Activated CD4-positive, alpha-beta memory T cell treated with anti-CD3 and anti-CD28 coated beads for 36 hours (primary cell): ENCODE measurements around the gene ZBTB49. TPM values are rescaled to one million over a fixed set of nuclear protein-coding genes. Genes with fewer than 3 reads are reported as not detected.

Experiments used
- CTCF ChIA-PET: fragments of 350-600 bp; sonication (Branson Sonifier 250); formaldehyde crosslinking; loops from one replicate; lab custom pipeline; 2021; ENCODE audit warnings: antibody characterized with exemption, inconsistent platforms; lab: Charles Lee
- POLR2A ChIA-PET: fragments of 350-600 bp; sonication (Branson Sonifier 250); formaldehyde crosslinking; loops from one replicate; lab custom pipeline; 2021; ENCODE audit warnings: antibody characterized with exemption; lab: Charles Lee
- DNase-seq: peaks from one replicate; pipeline ENCODE4 v3.0.0-alpha.2; 2020
- H3K27ac Mint-ChIP-seq: one replicate; pipeline ENCODE4 v1.8.0; 2021; ENCODE audit warnings: mixed read lengths
- H3K27me3 Mint-ChIP-seq: one replicate; pipeline ENCODE4 v1.8.0; 2021; ENCODE audit warnings: mixed read lengths
- H3K36me3 Mint-ChIP-seq: one replicate; pipeline ENCODE4 v1.8.0; 2021; ENCODE audit warnings: mixed read lengths
- H3K4me1 Mint-ChIP-seq: one replicate; pipeline ENCODE4 v1.8.0; 2021; ENCODE audit warnings: low read depth, mixed read lengths
- H3K4me3 Mint-ChIP-seq: one replicate; pipeline ENCODE4 v1.8.0; 2021; ENCODE audit warnings: mild to moderate bottlenecking, mixed read lengths
- H3K9me3 Mint-ChIP-seq: one replicate; pipeline ENCODE4 v1.8.0; 2021; ENCODE audit warnings: mixed read lengths
- intact Hi-C: fragments of 100-400 bp; cut with micrococcal nuclease; formaldehyde crosslinking; loops from one replicate; pipeline ENCODE4 v1.15.1; 2023
- total RNA-seq, 2 experiments: library from RNA; stranded (reverse); gene quantifications; one replicate each; pipeline ENCODE4 v1.2.3, GENCODE V29; 2021

ZBTB49 gene
- total RNA-seq, 2 experiments from 2014 or later, result 4.3 to 4.6 TPM

DNA sequence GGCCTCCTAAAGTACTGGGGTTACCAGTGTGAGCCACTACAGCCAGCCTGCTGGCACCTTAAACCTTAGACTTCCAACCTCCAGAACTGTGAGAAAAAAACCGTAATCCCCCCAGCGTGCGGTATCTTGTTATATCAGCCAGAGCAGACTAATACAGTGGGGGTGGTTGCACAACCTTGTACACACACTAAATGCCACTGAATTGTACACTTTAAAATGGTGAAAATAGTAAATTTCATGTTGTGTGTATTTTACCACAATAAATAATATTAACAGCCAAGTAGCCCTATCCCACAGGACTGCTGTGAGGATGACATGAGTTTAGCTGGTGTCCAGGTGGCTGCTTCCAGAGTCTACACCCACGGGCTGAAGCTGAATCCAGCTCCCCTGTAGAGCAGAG lies 38.8 kb downstream of the ZBTB49 start:
- intact Hi-C loops, result no loop called here
- H3K27me3 Mint-ChIP-seq, result no peaks in the 10 kb centered on the region
- H3K36me3 Mint-ChIP-seq, result no peaks in the 10 kb centered on the region
- H3K27ac Mint-ChIP-seq, result no peak overlapping the region
- no peaks in the 10 kb centered on the region for H3K9me3 Mint-ChIP-seq
- no peak for DNase-seq
- H3K4me3 Mint-ChIP-seq, result no peak overlapping the region
- no peaks in the 10 kb centered on the region for H3K4me1 Mint-ChIP-seq
- POLR2A ChIA-PET, result no interaction called here
- CTCF ChIA-PET, result no interaction called here

DNA sequence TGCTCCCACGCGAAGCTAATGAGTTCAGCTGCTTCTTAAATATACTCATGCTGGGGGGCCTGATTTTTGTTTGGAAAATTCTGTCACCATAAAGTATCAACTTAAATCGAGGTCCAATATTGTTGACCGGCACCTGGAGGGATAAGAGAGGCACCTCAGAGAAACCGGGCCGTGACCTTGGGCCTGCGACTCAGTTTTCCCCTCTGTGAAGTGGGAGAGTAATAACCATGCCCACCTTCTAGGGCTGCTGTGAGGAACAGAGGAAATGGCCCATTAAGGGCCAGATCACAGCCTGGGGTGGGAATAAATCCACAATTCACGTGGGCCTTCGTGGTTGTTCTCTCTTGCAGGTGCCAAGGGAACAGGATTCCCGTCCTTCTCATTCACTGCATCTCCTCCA lies 39.4 kb downstream of the ZBTB49 start:
- no peak for DNase-seq
- no peaks in the 10 kb centered on the region for H3K27me3 Mint-ChIP-seq
- POLR2A ChIA-PET, result interaction anchor here (0.7 kb wide), 1 partner anchor 604 kb away, joined by 3 read pairs; no protein-coding TSS in a partner anchor
- no peak overlapping the region for H3K27ac Mint-ChIP-seq
- no peak overlapping the region for H3K4me3 Mint-ChIP-seq
- no peaks in the 10 kb centered on the region for H3K4me1 Mint-ChIP-seq
- intact Hi-C loops, result no loop called here
- no peaks in the 10 kb centered on the region for H3K9me3 Mint-ChIP-seq
- CTCF ChIA-PET, result no interaction called here
- no peaks in the 10 kb centered on the region for H3K36me3 Mint-ChIP-seq

DNA sequence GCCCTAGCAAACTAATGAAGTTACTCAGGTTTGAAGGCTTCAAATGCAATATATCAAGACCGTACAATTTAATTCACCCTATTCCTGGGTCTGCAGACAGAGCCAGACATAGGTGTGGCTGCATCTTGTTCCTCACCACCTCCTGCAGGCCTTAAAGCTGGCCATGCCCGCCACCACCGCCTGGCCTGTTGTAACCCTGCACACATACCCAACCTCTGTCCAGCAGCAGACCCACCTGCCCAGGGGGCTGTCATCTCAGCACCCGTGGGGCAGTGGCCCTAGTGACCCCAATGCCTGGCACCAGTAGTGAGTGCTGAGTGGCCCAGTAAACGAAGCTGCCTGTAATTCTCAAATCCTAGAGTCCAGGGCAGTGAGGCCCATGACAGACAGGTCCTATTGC lies 40.7 kb downstream of the ZBTB49 start:
- no peaks in the 10 kb centered on the region for H3K9me3 Mint-ChIP-seq
- H3K27ac Mint-ChIP-seq, result no peak overlapping the region
- intact Hi-C loops, result no loop called here
- no peaks in the 10 kb centered on the region for H3K36me3 Mint-ChIP-seq
- no peak overlapping the region for H3K4me3 Mint-ChIP-seq
- POLR2A ChIA-PET, result no interaction called here
- CTCF ChIA-PET, result no interaction called here
- DNase-seq, result no peak
- H3K27me3 Mint-ChIP-seq, result no peaks in the 10 kb centered on the region
- peaks cover 4% of the 10 kb centered on the region for H3K4me1 Mint-ChIP-seq

DNA sequence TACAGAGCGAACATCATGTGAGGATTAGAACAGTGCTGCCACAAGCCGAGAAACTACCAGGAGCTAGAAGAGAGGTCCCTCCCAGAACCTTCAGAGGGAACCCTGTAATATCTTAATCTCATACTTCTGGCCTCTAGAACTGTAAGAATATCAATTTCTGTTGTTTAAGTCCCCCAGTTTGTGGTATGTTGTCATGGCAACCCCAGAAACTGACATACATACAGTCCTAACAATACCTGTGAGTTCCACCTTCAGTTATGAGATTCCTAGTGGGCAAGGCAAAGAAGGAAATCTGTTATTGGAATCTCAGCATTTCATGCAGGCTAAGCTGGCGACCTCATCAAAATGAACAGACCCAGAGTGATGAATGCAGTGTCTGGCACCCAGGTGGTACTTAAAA lies 42.5 kb downstream of the ZBTB49 start:
- H3K27ac Mint-ChIP-seq, result no peak overlapping the region
- no peaks in the 10 kb centered on the region for H3K27me3 Mint-ChIP-seq
- intact Hi-C loops, result no loop called here
- no peak overlapping the region for H3K4me3 Mint-ChIP-seq
- CTCF ChIA-PET, result interaction anchor here (1.9 to 4.1 kb wide), 2 partner anchors 73 to 81 kb away, joined by 9 to 26 read pairs; no protein-coding TSS in a partner anchor
- no peak for DNase-seq
- POLR2A ChIA-PET, result no interaction called here
- peaks cover 4% of the 10 kb centered on the region for H3K4me1 Mint-ChIP-seq
- H3K9me3 Mint-ChIP-seq, result no peaks in the 10 kb centered on the region
- H3K36me3 Mint-ChIP-seq, result no peaks in the 10 kb centered on the region

DNA sequence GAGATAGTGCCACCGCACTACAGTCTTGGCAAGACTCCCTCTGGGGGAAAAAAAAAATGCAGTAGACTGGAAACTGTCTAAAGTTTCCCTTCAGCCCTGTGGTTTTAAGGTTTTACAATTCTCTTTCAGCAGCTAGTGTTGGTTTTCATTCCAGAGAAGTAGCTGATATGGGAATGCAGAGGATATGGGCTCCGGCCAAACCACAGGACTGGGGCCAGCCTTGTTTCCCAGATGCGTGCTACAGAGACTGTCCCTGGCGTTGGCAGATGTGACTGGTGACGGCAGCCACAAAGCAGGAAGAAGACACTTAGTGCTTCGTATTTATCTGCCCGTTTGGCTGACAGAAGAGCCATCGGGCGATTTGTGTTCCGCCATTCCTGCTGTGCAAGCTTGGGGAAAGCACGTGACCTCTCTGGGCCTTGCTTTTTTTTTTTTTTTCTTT lies 43.2 kb downstream of the ZBTB49 start:
- intact Hi-C loops, result no loop called here
- CTCF ChIA-PET, result interaction anchor here (0.5 to 4.1 kb wide), 3 partner anchors 74 to 82 kb away, joined by 3 to 26 read pairs (median 9); no protein-coding TSS in a partner anchor
- Mint-ChIP-seq H3K4me1 (peaks cover 4% of the 10 kb centered on the region), H3K27ac (no peak overlapping the region), H3K9me3 (no peaks in the 10 kb centered on the region), H3K27me3 (no peaks in the 10 kb centered on the region), H3K36me3 (no peaks in the 10 kb centered on the region), H3K4me3 (no peak overlapping the region)
- DNase-seq, result no peak
- POLR2A ChIA-PET, result no interaction called here

DNA sequence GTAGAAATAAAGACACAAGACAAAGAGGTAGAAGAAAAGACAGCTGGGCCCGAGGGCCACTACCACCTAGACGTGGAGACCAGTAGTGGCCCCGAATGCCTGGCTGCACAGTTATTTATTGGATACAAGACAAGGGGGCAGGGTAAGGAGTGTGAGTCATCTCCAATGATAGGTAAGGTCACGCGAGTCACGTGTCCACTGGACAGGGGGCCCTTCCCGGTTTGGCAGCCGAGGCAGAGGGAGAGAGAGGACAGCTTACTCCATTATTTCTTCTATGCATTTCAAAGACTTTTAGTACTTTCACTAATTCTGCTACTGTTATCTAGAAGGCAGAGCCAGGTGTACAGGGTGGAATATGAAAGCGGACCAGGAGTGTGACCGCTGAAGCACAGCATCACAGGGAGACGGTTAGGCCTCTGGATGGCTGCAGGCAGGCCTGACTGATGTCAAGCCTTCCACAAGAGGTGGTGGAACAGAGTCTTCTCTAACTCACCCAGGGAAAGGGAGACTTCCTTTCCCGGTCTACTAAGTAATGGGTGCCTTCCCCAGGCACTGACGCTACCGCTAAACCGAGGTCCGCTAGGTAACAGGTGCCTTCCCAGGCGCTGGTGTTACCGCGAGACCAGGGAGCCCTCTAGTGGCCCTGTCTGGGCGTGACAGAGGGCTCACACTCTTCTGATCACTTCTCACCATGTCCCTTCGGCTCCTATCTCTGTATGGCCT lies 44.9 kb downstream of the ZBTB49 start:
- intact Hi-C loops, result loop anchor here (1.0 kb wide), 3 partner anchors 75 to 87 kb away; partner anchors contain the start of gene TMEM128
- ChIA-PET POLR2A (no interaction called here), CTCF (interaction anchor here (0.9 to 4.1 kb wide), 8 partner anchors 21 to 87 kb away, joined by 3 to 26 read pairs (median 4); partner anchors contain the start of gene TMEM128)
- no peaks in the 10 kb centered on the region for H3K36me3 Mint-ChIP-seq
- H3K4me1 Mint-ChIP-seq, result peaks cover 4% of the 10 kb centered on the region
- no peak overlapping the region for H3K4me3 Mint-ChIP-seq
- no peak overlapping the region for H3K27ac Mint-ChIP-seq
- no peaks in the 10 kb centered on the region for H3K27me3 Mint-ChIP-seq
- peak; percentile 84 for DNase-seq
- no peaks in the 10 kb centered on the region for H3K9me3 Mint-ChIP-seq

DNA sequence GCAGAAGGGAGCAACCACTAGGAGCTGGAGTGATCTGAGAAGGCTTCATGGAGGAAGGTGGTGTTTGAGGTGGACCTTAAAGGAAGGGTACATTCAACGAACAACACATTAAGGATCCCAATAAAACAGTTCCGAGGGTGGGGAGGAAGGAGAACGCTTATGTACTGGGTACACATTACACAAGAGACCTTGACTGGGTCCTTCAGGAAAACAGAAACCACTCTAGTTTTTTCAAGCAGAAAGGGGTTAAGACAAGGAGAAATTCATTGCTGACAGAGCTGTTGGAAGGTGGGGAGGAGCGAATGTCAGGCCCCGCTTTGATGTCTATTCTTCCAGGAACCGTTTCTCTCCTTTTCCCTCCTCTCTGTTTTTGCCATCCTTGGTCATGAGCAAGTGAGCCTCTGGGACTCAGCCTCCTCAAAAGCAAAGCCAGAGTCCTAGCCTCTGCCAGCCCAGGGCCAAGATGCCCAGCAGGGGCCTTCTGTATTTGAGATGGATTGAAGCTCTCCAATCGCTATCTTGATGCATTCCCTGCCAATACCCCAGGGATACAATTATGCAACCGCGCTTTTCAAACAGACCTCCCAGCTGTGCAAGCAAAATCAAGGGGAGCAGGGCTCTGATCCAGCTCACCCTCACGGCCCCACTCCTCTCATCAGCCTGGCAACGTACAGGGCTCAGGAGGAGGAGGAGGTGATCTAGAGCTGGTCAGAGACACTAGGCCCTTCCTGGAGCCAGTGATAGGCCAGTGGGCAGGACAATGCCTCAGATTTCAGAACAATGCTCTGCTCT lies 48.4 kb downstream of the ZBTB49 start:
- CTCF ChIA-PET, result interaction anchor here (1.1 to 1.8 kb wide), 2 partner anchors 20 to 87 kb away, joined by 3 to 10 read pairs; no protein-coding TSS in a partner anchor

DNA sequence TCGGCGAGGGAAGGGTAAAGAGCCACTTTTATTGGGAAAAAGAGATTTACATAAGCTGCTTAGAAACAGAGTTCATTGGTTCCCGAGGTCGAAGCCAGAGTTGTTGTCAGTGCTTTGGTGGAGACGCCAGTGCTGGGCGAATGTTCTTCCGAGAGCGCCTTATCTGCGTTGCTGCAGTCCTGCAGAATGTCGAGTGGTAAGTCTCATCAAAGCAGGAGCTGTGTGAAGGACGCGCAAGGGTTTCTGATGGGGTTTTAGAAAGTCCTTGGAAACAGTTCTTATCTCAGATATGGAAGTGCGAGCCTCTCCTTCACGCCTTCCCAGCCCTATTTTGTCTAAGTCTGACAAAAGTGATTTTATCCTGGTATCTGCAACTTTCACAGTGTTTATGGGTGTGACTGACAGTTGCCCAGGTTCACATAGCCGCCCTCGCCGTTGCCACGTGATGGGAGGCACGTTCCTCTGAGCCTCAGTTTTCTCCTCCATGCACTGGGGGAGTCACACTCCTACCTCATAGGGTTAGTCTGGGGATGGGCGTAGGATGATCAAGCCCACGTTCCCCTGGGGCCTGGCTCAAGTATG lies 49.5 kb downstream of the ZBTB49 start:
- POLR2A ChIA-PET, result no interaction called here
- H3K9me3 Mint-ChIP-seq, result no peaks in the 10 kb centered on the region

More for the DNA sequence above, 48.4 kb downstream of the ZBTB49 start:
- no peaks in the 10 kb centered on the region for H3K36me3 Mint-ChIP-seq
- H3K4me3 Mint-ChIP-seq, result no peak overlapping the region
- peaks cover 6% of the 10 kb centered on the region for H3K4me1 Mint-ChIP-seq
- H3K9me3 Mint-ChIP-seq, result no peaks in the 10 kb centered on the region
- no peaks in the 10 kb centered on the region for H3K27me3 Mint-ChIP-seq
- H3K27ac Mint-ChIP-seq, result no peak overlapping the region
- DNase-seq, result no peak
- intact Hi-C loops, result no loop called here
- POLR2A ChIA-PET, result no interaction called here

DNA sequence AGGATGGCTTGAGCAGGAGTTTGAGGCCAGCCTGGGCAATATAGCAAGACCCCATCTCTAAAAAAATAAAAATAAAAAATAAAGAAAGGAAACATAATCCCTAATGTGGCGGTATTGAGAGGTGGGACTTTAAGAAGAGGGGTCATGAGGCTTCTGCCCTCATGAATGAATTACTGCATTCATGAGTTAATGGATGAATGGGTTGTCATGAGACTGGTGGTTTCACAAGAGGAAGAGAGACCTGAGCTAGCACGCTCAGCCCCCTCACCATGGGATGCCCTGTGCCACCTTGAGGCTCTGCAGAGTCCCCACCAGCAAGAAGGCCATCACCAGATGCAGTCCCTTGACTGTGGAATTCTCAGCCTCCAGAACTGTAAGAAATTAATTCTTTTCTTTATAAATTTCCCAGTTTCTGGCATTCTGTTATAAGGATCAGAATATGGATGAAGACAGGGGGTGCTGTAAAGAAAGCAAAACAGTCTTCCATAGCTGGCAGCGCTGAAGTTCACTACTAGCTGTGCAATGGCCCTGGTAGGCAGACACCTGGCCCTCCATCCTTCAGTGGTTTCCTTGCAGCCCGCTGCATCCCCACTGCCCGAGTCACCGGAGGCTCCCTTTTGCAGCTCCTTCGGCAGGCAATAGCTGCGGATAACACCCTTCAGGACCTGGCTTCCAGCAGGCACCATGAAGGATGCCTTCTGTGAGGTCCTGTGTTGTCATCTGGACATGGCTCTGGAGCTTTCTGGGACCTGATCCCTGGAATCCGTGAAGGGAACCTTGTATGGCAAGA lies 52.0 kb downstream of the ZBTB49 start:
- CTCF ChIA-PET, result interaction anchor here (0.7 to 1.2 kb wide), 2 partner anchors 82 to 88 kb away, joined by 3 read pairs; no protein-coding TSS in a partner anchor
- Mint-ChIP-seq H3K36me3 (peaks cover under 1% of the 10 kb centered on the region), H3K4me1 (peaks cover 4% of the 10 kb centered on the region), H3K9me3 (no peaks in the 10 kb centered on the region), H3K27ac (no peak overlapping the region), H3K27me3 (no peaks in the 10 kb centered on the region), H3K4me3 (no peak overlapping the region)
- DNase-seq, result no peak
- intact Hi-C loops, result no loop called here
- POLR2A ChIA-PET, result no interaction called here

More for the DNA sequence above, 49.5 kb downstream of the ZBTB49 start:
- Mint-ChIP-seq H3K4me3 (no peak overlapping the region), H3K27me3 (no peaks in the 10 kb centered on the region), H3K36me3 (no peaks in the 10 kb centered on the region), H3K4me1 (peaks cover 6% of the 10 kb centered on the region), H3K27ac (no peak overlapping the region)
- intact Hi-C loops, result no loop called here
- no peak for DNase-seq
- CTCF ChIA-PET, result interaction anchor here (1.8 to 2.3 kb wide), 2 partner anchors 80 to 88 kb away, joined by 6 to 10 read pairs; no protein-coding TSS in a partner anchor

DNA sequence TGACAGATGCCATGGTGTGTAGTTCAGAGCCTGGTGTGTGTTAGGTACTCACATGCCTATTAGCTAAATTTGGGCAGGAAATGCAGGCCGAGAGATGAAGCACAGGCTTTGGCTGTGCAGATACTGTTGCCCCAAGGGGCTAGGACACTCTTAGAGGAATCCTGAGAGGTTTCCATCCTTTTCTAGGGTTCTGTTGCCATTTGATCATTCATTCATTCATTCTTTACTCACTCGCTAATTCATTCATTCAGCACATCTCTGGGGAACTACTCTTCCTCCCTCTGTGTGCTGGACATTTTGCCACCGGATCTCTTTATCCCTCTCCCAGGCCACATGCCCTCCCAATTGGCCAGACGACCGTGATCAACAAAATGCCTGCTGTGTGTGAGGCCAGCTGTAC lies 53.0 kb downstream of the ZBTB49 start:
- CTCF ChIA-PET, result interaction anchor here (0.7 to 1.2 kb wide), 2 partner anchors 83 to 89 kb away, joined by 3 read pairs; no protein-coding TSS in a partner anchor
- Mint-ChIP-seq H3K27me3 (no peaks in the 10 kb centered on the region), H3K36me3 (peaks cover 4% of the 10 kb centered on the region), H3K4me3 (no peak overlapping the region), H3K4me1 (peaks cover 12% of the 10 kb centered on the region), H3K27ac (no peak overlapping the region), H3K9me3 (no peaks in the 10 kb centered on the region)
- POLR2A ChIA-PET, result no interaction called here
- intact Hi-C loops, result no loop called here
- DNase-seq, result no peak

DNA sequence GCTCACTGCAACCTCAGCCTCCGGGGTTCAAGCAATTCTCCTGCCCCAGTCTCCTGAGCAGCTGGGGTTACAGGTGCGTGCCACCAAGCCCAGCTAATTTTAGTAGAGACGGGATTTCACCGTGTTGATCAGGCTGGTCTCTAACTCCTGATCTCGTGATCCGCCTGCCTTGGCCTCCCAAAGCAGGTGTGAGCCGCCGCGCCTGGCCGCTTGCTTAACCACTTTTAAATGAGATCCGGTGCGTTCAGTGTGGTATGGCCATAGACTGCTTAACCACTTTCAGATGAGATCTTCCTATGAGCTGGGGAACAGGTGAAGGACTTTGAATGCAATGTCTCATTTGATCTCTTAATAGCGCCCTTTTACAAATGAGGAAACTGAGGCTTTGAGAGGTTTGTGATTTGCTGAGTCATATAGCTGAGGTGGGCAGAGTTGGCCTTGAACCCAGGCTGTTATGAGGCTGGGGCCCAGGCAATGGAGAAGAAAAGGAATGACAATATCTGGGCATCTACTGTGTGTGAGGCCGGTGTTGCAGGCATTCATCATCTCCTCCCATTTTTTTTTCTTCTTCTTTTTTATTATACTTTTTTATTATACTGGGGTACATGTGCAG lies 55.0 kb downstream of the ZBTB49 start:
- H3K36me3 Mint-ChIP-seq, result peaks cover 4% of the 10 kb centered on the region
- intact Hi-C loops, result no loop called here
- H3K4me3 Mint-ChIP-seq, result no peak overlapping the region
- DNase-seq, result no peak
- H3K4me1 Mint-ChIP-seq, result peaks cover 26% of the 10 kb centered on the region
- ChIA-PET POLR2A (no interaction called here), CTCF (interaction anchor here (0.7 kb wide), 1 partner anchor 94 kb away, joined by 3 read pairs; no protein-coding TSS in a partner anchor)
- no peak overlapping the region for H3K27ac Mint-ChIP-seq
- no peaks in the 10 kb centered on the region for H3K27me3 Mint-ChIP-seq
- H3K9me3 Mint-ChIP-seq, result peaks cover 12% of the 10 kb centered on the region
